GM18505 (cell line): Measurements from ENCODE around the gene MOK.

Experiments used
- ATAC-seq: cut with Tn5 transposase; IDR thresholded peaks from one replicate; pipeline ENCODE4 v1.9.1; 2021; ENCODE audit not compliant: unreplicated experiment
- POLR2A ChIP-seq: IDR thresholded peaks from 4 replicates; pipeline ENCODE4 v1.6.1; 2011; ENCODE audit warnings: borderline replicate concordance; ENCODE audit not compliant: insufficient read depth, insufficient read length; ENCODE audit errors: extremely low read depth

Gene MOK

GRCh38 chr14:102288139-102288538 is 16.8 kb downstream of the MOK start:
- ATAC-seq, result no peak
- TF ChIP-seq POLR2A, result no peak

GRCh38 chr14:102285106-102285505 is 19.9 kb downstream of the MOK start:
- ATAC-seq, result no peak
- TF ChIP-seq POLR2A, result no peak

- no peak for ATAC-seq
- TF ChIP-seq POLR2A, result no peak
These were observed 21.3 kb downstream of the MOK start for GRCh38 chr14:102283631-102284129.

- no peak for ATAC-seq
- no peak for TF ChIP-seq POLR2A
These were observed 22.1 kb downstream of the MOK start for GRCh38 chr14:102282751-102283465.

- TF ChIP-seq POLR2A, result no peak
- no peak for ATAC-seq
These were observed 24.5 kb downstream of the MOK start for GRCh38 chr14:102280376-102280962.

- no peak for ATAC-seq
These were observed 25.1 kb downstream of the MOK start for GRCh38 chr14:102279688-102280348.

GRCh38 chr14:102279282-102279681 is 25.7 kb downstream of the MOK start:
- TF ChIP-seq POLR2A, result no peak
- ATAC-seq, result no peak

More at GRCh38 chr14:102279688-102280348, 25.1 kb downstream of the MOK start:
- TF ChIP-seq POLR2A, result no peak

- no peak for TF ChIP-seq POLR2A
- no peak for ATAC-seq
These were observed 26.4 kb downstream of the MOK start for GRCh38 chr14:102278631-102278935.

GRCh38 chr14:102277874-102278630 is 26.9 kb downstream of the MOK start:
- ATAC-seq, result no peak

GRCh38 chr14:102275866-102276265 is 29.1 kb downstream of the MOK start:
- no peak for TF ChIP-seq POLR2A
- no peak for ATAC-seq

More at GRCh38 chr14:102277874-102278630, 26.9 kb downstream of the MOK start:
- TF ChIP-seq POLR2A, result no peak

- no peak for TF ChIP-seq POLR2A
- ATAC-seq, result no peak
These were observed 32.6 kb downstream of the MOK start for GRCh38 chr14:102272392-102272791.

- TF ChIP-seq POLR2A, result no peak
- ATAC-seq, result no peak
These were observed 40.2 kb downstream of the MOK start for GRCh38 chr14:102264775-102265174.

- no peak for ATAC-seq
- no peak for TF ChIP-seq POLR2A
These were observed 40.6 kb downstream of the MOK start for GRCh38 chr14:102264355-102264754.
